ENCODE measurements around the gene ZNF487.
A peak's percentile ranks its signal among the peaks of the same experiment; 100 is the strongest.

ZNF487 gene

GRCh38 chr10:43396928-43397624 lies 39.8 kb upstream of the ZNF487 start (continued):
- TF ChIP-seq ZNF416 (tag by site-specific recombination; IDR thresholded peaks at IDR 0.05), result no peak
- no peak for TF ChIP-seq ZNF221 (tag by site-specific recombination; IDR thresholded peaks at IDR 0.05; ENCODE audit: borderline replicate concordance)
- TF ChIP-seq ZBTB1 (tag by site-specific recombination; IDR thresholded peaks at IDR 0.05), result no peak
- TF ChIP-seq, protein P1, sequence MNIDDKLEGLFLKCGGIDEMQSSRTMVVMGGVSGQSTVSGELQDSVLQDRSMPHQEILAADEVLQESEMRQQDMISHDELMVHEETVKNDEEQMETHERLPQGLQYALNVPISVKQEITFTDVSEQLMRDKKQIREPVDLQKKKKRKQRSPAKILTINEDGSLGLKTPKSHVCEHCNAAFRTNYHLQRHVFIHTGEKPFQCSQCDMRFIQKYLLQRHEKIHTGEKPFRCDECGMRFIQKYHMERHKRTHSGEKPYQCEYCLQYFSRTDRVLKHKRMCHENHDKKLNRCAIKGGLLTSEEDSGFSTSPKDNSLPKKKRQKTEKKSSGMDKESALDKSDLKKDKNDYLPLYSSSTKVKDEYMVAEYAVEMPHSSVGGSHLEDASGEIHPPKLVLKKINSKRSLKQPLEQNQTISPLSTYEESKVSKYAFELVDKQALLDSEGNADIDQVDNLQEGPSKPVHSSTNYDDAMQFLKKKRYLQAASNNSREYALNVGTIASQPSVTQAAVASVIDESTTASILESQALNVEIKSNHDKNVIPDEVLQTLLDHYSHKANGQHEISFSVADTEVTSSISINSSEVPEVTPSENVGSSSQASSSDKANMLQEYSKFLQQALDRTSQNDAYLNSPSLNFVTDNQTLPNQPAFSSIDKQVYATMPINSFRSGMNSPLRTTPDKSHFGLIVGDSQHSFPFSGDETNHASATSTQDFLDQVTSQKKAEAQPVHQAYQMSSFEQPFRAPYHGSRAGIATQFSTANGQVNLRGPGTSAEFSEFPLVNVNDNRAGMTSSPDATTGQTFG (tag by site-specific recombination; IDR thresholded peaks at IDR 0.05; ENCODE audit: borderline replicate concordance), result no peak
- TF ChIP-seq, protein P2, sequence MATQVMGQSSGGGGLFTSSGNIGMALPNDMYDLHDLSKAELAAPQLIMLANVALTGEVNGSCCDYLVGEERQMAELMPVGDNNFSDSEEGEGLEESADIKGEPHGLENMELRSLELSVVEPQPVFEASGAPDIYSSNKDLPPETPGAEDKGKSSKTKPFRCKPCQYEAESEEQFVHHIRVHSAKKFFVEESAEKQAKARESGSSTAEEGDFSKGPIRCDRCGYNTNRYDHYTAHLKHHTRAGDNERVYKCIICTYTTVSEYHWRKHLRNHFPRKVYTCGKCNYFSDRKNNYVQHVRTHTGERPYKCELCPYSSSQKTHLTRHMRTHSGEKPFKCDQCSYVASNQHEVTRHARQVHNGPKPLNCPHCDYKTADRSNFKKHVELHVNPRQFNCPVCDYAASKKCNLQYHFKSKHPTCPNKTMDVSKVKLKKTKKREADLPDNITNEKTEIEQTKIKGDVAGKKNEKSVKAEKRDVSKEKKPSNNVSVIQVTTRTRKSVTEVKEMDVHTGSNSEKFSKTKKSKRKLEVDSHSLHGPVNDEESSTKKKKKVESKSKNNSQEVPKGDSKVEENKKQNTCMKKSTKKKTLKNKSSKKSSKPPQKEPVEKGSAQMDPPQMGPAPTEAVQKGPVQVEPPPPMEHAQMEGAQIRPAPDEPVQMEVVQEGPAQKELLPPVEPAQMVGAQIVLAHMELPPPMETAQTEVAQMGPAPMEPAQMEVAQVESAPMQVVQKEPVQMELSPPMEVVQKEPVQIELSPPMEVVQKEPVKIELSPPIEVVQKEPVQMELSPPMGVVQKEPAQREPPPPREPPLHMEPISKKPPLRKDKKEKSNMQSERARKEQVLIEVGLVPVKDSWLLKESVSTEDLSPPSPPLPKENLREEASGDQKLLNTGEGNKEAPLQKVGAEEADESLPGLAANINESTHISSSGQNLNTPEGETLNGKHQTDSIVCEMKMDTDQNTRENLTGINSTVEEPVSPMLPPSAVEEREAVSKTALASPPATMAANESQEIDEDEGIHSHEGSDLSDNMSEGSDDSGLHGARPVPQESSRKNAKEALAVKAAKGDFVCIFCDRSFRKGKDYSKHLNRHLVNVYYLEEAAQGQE (tag by site-specific recombination; IDR thresholded peaks at IDR 0.05), result 0 out of 2 replicates have a peak, but pooled peaks have one; percentile 29
- TF ChIP-seq ZNF146 (tag by site-specific recombination; IDR thresholded peaks at IDR 0.05), result no peak
- TF ChIP-seq ZNF473 (tag by site-specific recombination; IDR thresholded peaks at IDR 0.05), result no peak
- TF ChIP-seq ZNF701 (tag by site-specific recombination; IDR thresholded peaks at IDR 0.05), result no peak
- TF ChIP-seq ZNF529 (tag by site-specific recombination; IDR thresholded peaks at IDR 0.05; ENCODE audit: insufficient replicate concordance), result no peak
- TF ChIP-seq IKZF3 (tag by site-specific recombination; IDR thresholded peaks at IDR 0.05), result peak; percentile 99
- TF ChIP-seq ZNF23 (tag by site-specific recombination; IDR thresholded peaks at IDR 0.05; ENCODE audit: borderline replicate concordance), result no peak
- TF ChIP-seq ZNF26 (tag by site-specific recombination; IDR thresholded peaks at IDR 0.05), result no peak
- no peak for TF ChIP-seq ZNF521 (tag by site-specific recombination; IDR thresholded peaks at IDR 0.05)
- no peak for TF ChIP-seq SCRT2 (tag by site-specific recombination; IDR thresholded peaks at IDR 0.05)
- TF ChIP-seq, protein P3, sequence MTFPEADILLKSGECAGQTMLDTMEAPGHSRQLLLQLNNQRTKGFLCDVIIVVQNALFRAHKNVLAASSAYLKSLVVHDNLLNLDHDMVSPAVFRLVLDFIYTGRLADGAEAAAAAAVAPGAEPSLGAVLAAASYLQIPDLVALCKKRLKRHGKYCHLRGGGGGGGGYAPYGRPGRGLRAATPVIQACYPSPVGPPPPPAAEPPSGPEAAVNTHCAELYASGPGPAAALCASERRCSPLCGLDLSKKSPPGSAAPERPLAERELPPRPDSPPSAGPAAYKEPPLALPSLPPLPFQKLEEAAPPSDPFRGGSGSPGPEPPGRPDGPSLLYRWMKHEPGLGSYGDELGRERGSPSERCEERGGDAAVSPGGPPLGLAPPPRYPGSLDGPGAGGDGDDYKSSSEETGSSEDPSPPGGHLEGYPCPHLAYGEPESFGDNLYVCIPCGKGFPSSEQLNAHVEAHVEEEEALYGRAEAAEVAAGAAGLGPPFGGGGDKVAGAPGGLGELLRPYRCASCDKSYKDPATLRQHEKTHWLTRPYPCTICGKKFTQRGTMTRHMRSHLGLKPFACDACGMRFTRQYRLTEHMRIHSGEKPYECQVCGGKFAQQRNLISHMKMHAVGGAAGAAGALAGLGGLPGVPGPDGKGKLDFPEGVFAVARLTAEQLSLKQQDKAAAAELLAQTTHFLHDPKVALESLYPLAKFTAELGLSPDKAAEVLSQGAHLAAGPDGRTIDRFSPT (tag by site-specific recombination; IDR thresholded peaks at IDR 0.05), result peak; percentile 89
- TF ChIP-seq ZNF501 (tag by site-specific recombination; IDR thresholded peaks at IDR 0.05), result peak; percentile 81; the same call in 1 of the 2 replicates
- no peak for TF ChIP-seq ZNF239 (tag by site-specific recombination; IDR thresholded peaks at IDR 0.05)
- TF ChIP-seq SALL2 (tag by site-specific recombination; IDR thresholded peaks at IDR 0.05; ENCODE audit: borderline replicate concordance), result no peak
- no peak for TF ChIP-seq OVOL3 (tag by site-specific recombination; IDR thresholded peaks at IDR 0.05)
- TF ChIP-seq, protein P4, sequence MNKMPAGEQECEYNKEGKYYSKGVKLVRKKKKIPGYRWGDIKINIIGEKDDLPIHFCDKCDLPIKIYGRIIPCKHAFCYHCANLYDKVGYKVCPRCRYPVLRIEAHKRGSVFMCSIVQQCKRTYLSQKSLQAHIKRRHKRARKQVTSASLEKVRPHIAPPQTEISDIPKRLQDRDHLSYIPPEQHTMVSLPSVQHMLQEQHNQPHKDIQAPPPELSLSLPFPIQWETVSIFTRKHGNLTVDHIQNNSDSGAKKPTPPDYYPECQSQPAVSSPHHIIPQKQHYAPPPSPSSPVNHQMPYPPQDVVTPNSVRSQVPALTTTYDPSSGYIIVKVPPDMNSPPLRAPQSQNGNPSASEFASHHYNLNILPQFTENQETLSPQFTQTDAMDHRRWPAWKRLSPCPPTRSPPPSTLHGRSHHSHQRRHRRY (tag by site-specific recombination; IDR thresholded peaks at IDR 0.05), result no peak
- peak; percentile 37; the same call in 1 of the 2 replicates for TF ChIP-seq ZBTB48 (tag by site-specific recombination; IDR thresholded peaks at IDR 0.05)
- peak; percentile 92 for TF ChIP-seq ZNF548 (tag by site-specific recombination; IDR thresholded peaks at IDR 0.05)
- TF ChIP-seq, protein P5, sequence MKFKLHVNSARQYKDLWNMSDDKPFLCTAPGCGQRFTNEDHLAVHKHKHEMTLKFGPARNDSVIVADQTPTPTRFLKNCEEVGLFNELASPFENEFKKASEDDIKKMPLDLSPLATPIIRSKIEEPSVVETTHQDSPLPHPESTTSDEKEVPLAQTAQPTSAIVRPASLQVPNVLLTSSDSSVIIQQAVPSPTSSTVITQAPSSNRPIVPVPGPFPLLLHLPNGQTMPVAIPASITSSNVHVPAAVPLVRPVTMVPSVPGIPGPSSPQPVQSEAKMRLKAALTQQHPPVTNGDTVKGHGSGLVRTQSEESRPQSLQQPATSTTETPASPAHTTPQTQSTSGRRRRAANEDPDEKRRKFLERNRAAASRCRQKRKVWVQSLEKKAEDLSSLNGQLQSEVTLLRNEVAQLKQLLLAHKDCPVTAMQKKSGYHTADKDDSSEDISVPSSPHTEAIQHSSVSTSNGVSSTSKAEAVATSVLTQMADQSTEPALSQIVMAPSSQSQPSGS (tag by site-specific recombination; IDR thresholded peaks at IDR 0.05; ENCODE audit: low read depth), result no peak
- TF ChIP-seq ZFP37 (tag by site-specific recombination; IDR thresholded peaks at IDR 0.05), result peak; percentile 72; the same call in 1 of the 2 replicates
- no peak for TF ChIP-seq ZNF302 (tag by site-specific recombination; IDR thresholded peaks at IDR 0.05; ENCODE audit: low read depth)
- TF ChIP-seq ZNF138 (tag by site-specific recombination; IDR thresholded peaks at IDR 0.05; ENCODE audit: borderline replicate concordance), result no peak
- TF ChIP-seq ZNF837 (tag by site-specific recombination; IDR thresholded peaks at IDR 0.05), result no peak

Data from HEK293 (cell line).